CD14-positive monocyte (primary cell): Measurements from ENCODE around the gene PPP2R2D. TPM values are rescaled to one million over a fixed set of nuclear protein-coding genes. Genes with fewer than 3 reads are reported as not detected.
A peak's percentile ranks its signal among the peaks of the same experiment; 100 is the strongest.

ENCODE experiments used
- DNase-seq, 3 donors: peaks; one replicate each; pipeline ENCODE4 v3.0.0-alpha.2; 2011 to 2022
- H2AFZ ChIP-seq: 2 replicates; pipeline ENCODE4 v1.6.0; 2012; ENCODE audit warnings: mild to moderate bottlenecking, low read depth, low read length, inconsistent platforms; ENCODE audit not compliant: insufficient read depth, poor library complexity, severe bottlenecking
- H3K27ac ChIP-seq, 2 donors: 1 replicate in 1 of 2; 2 replicates in 1 of 2; pipeline ENCODE4 v1.5.1; 2012 to 2013; ENCODE audit warnings: low read length in 2 of 2, control low read depth in 1 of 2, inconsistent platforms in 1 of 2, low read depth in 1 of 2, mild to moderate bottlenecking in 1 of 2
- H3K27me3 ChIP-seq, 2 donors: one replicate each; pipeline versions ENCODE4 v1.6.0 to v1.6.1; 2011 to 2013; ENCODE audit warnings: low read length in 2 of 2; ENCODE audit not compliant: control insufficient read depth in 2 of 2, insufficient read depth in 2 of 2
- H3K36me3 ChIP-seq, 2 donors: replicated peaks in 1 of 2; 1 replicate in 1 of 2; 2 replicates in 1 of 2; pipeline versions ENCODE4 v1.5.1 to v1.6.1; 2012 to 2013; ENCODE audit warnings: low read length in 2 of 2, control low read depth in 1 of 2, inconsistent platforms in 1 of 2, mild to moderate bottlenecking in 1 of 2; ENCODE audit not compliant: insufficient read depth in 2 of 2, control insufficient read depth in 1 of 2
- H3K4me1 ChIP-seq, 2 donors: 1 replicate in 1 of 2; 2 replicates in 1 of 2; pipeline versions ENCODE4 v1.5.1 to v1.6.1; 2012 to 2013; ENCODE audit warnings: low read length in 2 of 2, control low read depth in 1 of 2, inconsistent platforms in 1 of 2, mild to moderate bottlenecking in 1 of 2, moderate library complexity in 1 of 2; ENCODE audit not compliant: insufficient read depth in 2 of 2, control insufficient read depth in 1 of 2
- H3K4me2 ChIP-seq: replicated peaks from 2 replicates; pipeline ENCODE3; 2012; ENCODE audit warnings: low read length, moderate library complexity, mild to moderate bottlenecking; ENCODE audit not compliant: poor library complexity, severe bottlenecking; ENCODE audit errors: extremely low read depth
- H3K4me3 ChIP-seq, 3 experiments: fragments of 200-600 bp in 1 of 3; sonication (generic) in 1 of 3; replicated peaks in 1 of 3; 1 replicate in 2 of 3; 2 replicates in 1 of 3; pipeline ENCODE4 v1.5.1; 2011 to 2013; ENCODE audit warnings: low read length in 3 of 3, mild to moderate bottlenecking in 3 of 3, control low read depth in 2 of 3, low read depth in 2 of 3, inconsistent platforms in 1 of 3, moderate library complexity in 1 of 3
- H3K79me2 ChIP-seq: 2 replicates; pipeline ENCODE4 v1.6.0; 2012; ENCODE audit warnings: mild to moderate bottlenecking, control low read depth, inconsistent platforms, low read length, moderate library complexity; ENCODE audit not compliant: insufficient read depth
- H3K9ac ChIP-seq: 2 replicates; pipeline ENCODE4 v1.6.0; 2017; ENCODE audit warnings: low read length, mild to moderate bottlenecking; ENCODE audit not compliant: insufficient read depth, poor library complexity, severe bottlenecking
- H3K9me3 ChIP-seq, 2 donors: replicated peaks in 1 of 2; 1 replicate in 1 of 2; 2 replicates in 1 of 2; pipeline versions ENCODE4 v1.5.1 to v1.6.1; 2012 to 2013; ENCODE audit warnings: low read length in 2 of 2, control low read depth in 1 of 2; ENCODE audit not compliant: control insufficient read depth in 1 of 2, insufficient read depth in 1 of 2
- H4K20me1 ChIP-seq: 2 replicates; pipeline ENCODE4 v1.6.0; 2012; ENCODE audit warnings: mild to moderate bottlenecking, low read length, control low read depth, moderate library complexity; ENCODE audit not compliant: insufficient read depth
- H3K27ac Mint-ChIP-seq, 7 donors: one replicate each; pipeline ENCODE4 v1.8.0; 2020; ENCODE audit warnings: mild to moderate bottlenecking in 7 of 7, mixed read lengths in 7 of 7, moderate library complexity in 6 of 7, inconsistent platforms in 2 of 7
- H3K27me3 Mint-ChIP-seq, 3 donors: one replicate each; pipeline ENCODE4 v1.8.0; 2021 to 2022; ENCODE audit warnings: low read depth in 3 of 3, mild to moderate bottlenecking in 3 of 3, mixed read lengths in 3 of 3, moderate library complexity in 3 of 3, inconsistent platforms in 1 of 3
- H3K36me3 Mint-ChIP-seq, 2 donors: one replicate each; pipeline ENCODE4 v1.8.0; 2020; ENCODE audit warnings: mixed read lengths in 2 of 2, inconsistent platforms in 1 of 2, mild to moderate bottlenecking in 1 of 2
- H3K4me1 Mint-ChIP-seq: one replicate; pipeline ENCODE4 v1.8.0; 2020; ENCODE audit warnings: mild to moderate bottlenecking, mixed read lengths
- H3K4me3 Mint-ChIP-seq, 2 donors: one replicate each; pipeline ENCODE4 v1.8.0; 2020; ENCODE audit warnings: mild to moderate bottlenecking in 2 of 2, mixed read lengths in 2 of 2, moderate library complexity in 1 of 2
- H3K9me3 Mint-ChIP-seq, 7 donors: one replicate each; pipeline ENCODE4 v1.8.0; 2020 to 2022; ENCODE audit warnings: mixed read lengths in 7 of 7, mild to moderate bottlenecking in 6 of 7, moderate library complexity in 6 of 7, inconsistent platforms in 2 of 7
- WGBS: methylation state at CpG from one replicate; pipeline ENCODE4 v1.1.5; 2013; ENCODE audit warnings: missing lambda C conversion rate; ENCODE audit not compliant: insufficient coverage; 5-methylcytosine and 5-hydroxymethylcytosine counted together
- intact Hi-C, 2 donors: fragments of 100-400 bp; cut with micrococcal nuclease; formaldehyde crosslinking; loops; one replicate each; pipeline versions ENCODE4 v1.15.0 to v1.15.1; 2023
- polyA plus RNA-seq, 3 donors: library from polyadenylated mRNA; depleted of rRNA in 1 of 3; unstranded in 2 of 3; stranded (reverse) in 1 of 3; fragments of 300-500 nt in 2 of 3; fragments of >200 nt in 1 of 3; fragmentation: Illumina TruSeq in 2 of 3; gene quantifications; 1 replicate in 2 of 3; 2 replicates in 1 of 3; pipeline ENCODE4 v1.2.3, GENCODE V29; 2012 to 2021
- TF ChIP-seq, protein P1 (sequence below): fragments of 200-600 bp; IDR thresholded peaks from one replicate; pipeline ENCODE4 v1.8.0; 2022; ENCODE audit warnings: antibody characterized with exemption, mild to moderate bottlenecking

Gene PPP2R2D
- polyA plus RNA-seq, 3 donors, result 12.8 to 23.5 (median 12.9) TPM

DNA sequence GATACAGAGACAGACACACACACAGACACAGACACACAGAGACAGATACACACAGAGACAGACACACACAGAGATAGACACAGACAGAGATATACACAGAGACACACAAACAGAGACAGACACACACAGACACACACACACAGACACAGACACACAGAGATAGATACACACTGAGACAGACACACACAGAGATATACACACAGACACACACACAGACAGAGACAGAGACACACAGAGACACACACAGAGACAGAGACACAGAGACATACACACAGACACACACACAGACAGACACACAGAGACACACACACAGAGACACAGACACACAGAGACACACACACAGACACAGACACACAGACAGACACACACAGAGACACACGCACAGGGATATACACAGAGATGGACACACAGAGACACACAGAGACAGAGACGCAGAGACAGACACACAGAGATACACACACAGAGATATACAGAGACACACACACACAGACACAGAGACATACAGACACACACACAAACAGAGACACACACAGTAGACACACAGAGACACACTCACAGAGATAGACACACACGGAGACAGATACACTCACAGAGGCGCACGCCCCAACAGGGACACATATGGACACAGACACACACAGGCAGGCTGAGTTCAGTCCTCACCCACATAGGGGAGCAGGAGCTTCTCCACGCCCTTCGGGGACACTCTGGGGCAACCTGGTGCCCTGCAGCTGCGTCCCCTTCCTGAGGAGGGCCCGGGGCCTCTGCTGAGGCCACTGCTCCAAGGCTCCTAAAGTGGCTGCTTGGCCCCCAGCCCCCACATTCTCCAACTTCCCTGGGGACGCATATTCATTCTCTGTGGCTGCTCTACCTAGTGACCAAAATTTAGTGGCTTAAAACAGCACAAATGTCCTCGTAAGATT is 10.3 kb upstream of the PPP2R2D start:
- no peak for DNase-seq
- Histone ChIP-seq H3K9ac (no peak overlapping the region), H4K20me1 (no peaks in the 10 kb centered on the region), H3K4me1 (no peaks in the 10 kb centered on the region), H2AFZ (no peak overlapping the region), H3K27ac (no peak overlapping the region), H3K27me3 (no peaks in the 10 kb centered on the region), H3K4me3 (no peak overlapping the region), H3K79me2 (no peaks in the 10 kb centered on the region), H3K4me2 (no peak overlapping the region), H3K36me3 (no peaks in the 10 kb centered on the region), H3K9me3 (no peaks in the 10 kb centered on the region)
- intact Hi-C loops, result no loop called here
- Mint-ChIP-seq H3K36me3 (no peaks in the 10 kb centered on the region), H3K27ac (no peak overlapping the region), H3K9me3 (no peaks in the 10 kb centered on the region), H3K4me1 (peaks cover under 1% of the 10 kb centered on the region), H3K4me3 (no peak overlapping the region), H3K27me3 (peaks cover 2 to 16% (median 4%) of the 10 kb centered on the region in 3 donors)
- TF ChIP-seq, protein P1, sequence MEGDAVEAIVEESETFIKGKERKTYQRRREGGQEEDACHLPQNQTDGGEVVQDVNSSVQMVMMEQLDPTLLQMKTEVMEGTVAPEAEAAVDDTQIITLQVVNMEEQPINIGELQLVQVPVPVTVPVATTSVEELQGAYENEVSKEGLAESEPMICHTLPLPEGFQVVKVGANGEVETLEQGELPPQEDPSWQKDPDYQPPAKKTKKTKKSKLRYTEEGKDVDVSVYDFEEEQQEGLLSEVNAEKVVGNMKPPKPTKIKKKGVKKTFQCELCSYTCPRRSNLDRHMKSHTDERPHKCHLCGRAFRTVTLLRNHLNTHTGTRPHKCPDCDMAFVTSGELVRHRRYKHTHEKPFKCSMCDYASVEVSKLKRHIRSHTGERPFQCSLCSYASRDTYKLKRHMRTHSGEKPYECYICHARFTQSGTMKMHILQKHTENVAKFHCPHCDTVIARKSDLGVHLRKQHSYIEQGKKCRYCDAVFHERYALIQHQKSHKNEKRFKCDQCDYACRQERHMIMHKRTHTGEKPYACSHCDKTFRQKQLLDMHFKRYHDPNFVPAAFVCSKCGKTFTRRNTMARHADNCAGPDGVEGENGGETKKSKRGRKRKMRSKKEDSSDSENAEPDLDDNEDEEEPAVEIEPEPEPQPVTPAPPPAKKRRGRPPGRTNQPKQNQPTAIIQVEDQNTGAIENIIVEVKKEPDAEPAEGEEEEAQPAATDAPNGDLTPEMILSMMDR, result no peak
- 86% methylated on average over 11 of the region's 11 CpGs for WGBS

DNA sequence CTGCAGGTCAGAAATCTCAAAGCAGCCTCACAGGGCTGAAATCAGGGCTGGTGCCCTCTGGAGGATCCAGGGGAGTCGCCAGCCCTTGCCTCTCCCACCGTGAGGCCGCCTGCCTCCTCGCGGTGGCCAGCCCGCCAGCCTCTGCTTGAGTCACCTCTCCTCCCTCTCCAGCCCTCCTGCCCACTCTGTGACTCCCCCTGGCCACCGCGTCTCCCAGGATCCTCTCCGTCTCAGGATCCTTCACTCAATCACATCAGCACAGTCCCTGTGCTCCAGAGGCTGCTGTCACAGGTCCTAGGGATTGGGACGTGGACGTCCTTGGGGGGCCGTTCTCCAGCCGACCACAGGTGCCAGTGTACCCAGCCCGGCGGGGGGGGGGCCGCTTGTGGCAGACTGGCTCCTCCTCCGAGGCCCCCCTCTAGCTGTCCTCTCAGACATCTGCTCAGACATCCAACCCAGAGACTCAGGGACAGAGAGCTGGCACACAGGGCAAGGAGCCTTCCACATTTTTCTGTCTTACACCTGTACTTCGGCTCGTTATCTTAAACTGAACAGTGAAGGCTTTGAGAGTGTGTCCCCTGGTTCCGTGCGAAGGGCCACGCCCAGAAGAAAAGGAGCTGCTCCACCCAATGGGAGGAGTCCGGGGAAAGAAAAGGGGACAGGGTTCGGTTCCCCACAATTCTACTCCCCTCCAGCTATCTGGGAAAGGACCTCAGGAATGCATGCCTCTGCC is 9.4 kb upstream of the PPP2R2D start:
- Histone ChIP-seq H4K20me1 (no peaks in the 10 kb centered on the region), H3K9ac (no peak overlapping the region), H3K4me1 (no peaks in the 10 kb centered on the region), H3K36me3 (no peaks in the 10 kb centered on the region), H3K27me3 (no peaks in the 10 kb centered on the region), H3K27ac (no peak overlapping the region), H3K79me2 (no peaks in the 10 kb centered on the region), H3K9me3 (no peaks in the 10 kb centered on the region), H2AFZ (no peak overlapping the region), H3K4me3 (no peak overlapping the region), H3K4me2 (no peak overlapping the region)
- H3K27me3 Mint-ChIP-seq, result peaks cover 3 to 16% (median 10%) of the 10 kb centered on the region in 3 donors
- H3K9me3 Mint-ChIP-seq, result no peaks in the 10 kb centered on the region
- DNase-seq, result no peak
- H3K27ac Mint-ChIP-seq, result peak overlapping the region in 1 of 7 donors; percentile 21
- TF ChIP-seq, protein P1, result no peak
- H3K4me1 Mint-ChIP-seq, result no peaks in the 10 kb centered on the region
- intact Hi-C loops, result no loop called here
- no peak overlapping the region for H3K4me3 Mint-ChIP-seq
- H3K36me3 Mint-ChIP-seq, result no peaks in the 10 kb centered on the region
- WGBS, result 61% methylated on average over 22 of the region's 24 CpGs
